Measurements from ENCODE around the gene XXYLT1.
"Not testable (repeated sequence)": the region's sequence is repeated elsewhere in the genome, so short reads cannot be mapped to it uniquely, and the experiment has no call there.

XXYLT1 gene

DNA sequence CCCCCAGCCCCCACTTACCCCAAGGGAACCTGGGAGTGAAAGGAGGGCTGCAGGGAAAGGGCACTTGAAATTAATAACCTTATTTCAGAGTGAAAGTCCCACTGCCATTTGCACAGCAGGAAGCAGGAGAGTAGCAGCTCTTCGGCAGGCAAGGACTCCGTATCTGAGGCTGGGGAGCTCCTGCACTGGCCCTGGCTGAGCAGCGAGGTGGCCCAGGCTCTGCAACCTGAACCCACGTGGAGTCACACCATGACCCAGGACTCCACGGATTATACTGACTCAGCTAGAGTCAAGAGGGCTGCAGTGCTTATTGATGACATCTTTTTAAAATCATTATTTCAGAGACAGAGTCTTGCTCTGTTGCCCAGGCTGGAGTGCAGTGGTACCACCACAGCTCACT is 214.5 kb downstream of the XXYLT1 start:
- H3F3A ChIP-seq (ENCODE audit: insufficient read depth), result no peaks in the 10 kb centered on the region
- TF ChIP-seq, protein P1, sequence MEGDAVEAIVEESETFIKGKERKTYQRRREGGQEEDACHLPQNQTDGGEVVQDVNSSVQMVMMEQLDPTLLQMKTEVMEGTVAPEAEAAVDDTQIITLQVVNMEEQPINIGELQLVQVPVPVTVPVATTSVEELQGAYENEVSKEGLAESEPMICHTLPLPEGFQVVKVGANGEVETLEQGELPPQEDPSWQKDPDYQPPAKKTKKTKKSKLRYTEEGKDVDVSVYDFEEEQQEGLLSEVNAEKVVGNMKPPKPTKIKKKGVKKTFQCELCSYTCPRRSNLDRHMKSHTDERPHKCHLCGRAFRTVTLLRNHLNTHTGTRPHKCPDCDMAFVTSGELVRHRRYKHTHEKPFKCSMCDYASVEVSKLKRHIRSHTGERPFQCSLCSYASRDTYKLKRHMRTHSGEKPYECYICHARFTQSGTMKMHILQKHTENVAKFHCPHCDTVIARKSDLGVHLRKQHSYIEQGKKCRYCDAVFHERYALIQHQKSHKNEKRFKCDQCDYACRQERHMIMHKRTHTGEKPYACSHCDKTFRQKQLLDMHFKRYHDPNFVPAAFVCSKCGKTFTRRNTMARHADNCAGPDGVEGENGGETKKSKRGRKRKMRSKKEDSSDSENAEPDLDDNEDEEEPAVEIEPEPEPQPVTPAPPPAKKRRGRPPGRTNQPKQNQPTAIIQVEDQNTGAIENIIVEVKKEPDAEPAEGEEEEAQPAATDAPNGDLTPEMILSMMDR (IDR thresholded peaks at IDR 0.05; ENCODE audit: insufficient read depth, low read length, poor library complexity, severe bottlenecking), result no peak
- no peak for TF ChIP-seq EZH2phosphoT487 (conservative IDR thresholded peaks at IDR 0.05; ENCODE audit: low read length)
- no peaks in the 10 kb centered on the region for H4K20me1 ChIP-seq (ENCODE audit: low read depth, low read length)
- H3K9me3 ChIP-seq (ENCODE audit: insufficient read depth, low read length), result no peaks in the 10 kb centered on the region
- no peaks in the 10 kb centered on the region for H3K27me3 ChIP-seq (ENCODE audit: low read length)
- no peak overlapping the region for H3K4me3 ChIP-seq (ENCODE audit: insufficient read depth, low read length, poor library complexity, severe bottlenecking)
- H3K27ac ChIP-seq (ENCODE audit: low read depth, low read length), result no peak overlapping the region
- no peaks in the 10 kb centered on the region for H3K9me2 ChIP-seq (replicated peaks; ENCODE audit: insufficient read depth, low read length)
- no peak overlapping the region for H3K4me2 ChIP-seq (ENCODE audit: low read depth, low read length, poor library complexity, severe bottlenecking)
- no peak overlapping the region for H2AFZ ChIP-seq (ENCODE audit: low read depth, low read length, severe bottlenecking)
- no peaks in the 10 kb centered on the region for H3K36me3 ChIP-seq (ENCODE audit: low read length)
- H3K9ac ChIP-seq (ENCODE audit: low read length), result no peak overlapping the region
- H3K79me2 ChIP-seq (ENCODE audit: insufficient read depth, low read length), result no peaks in the 10 kb centered on the region

- no peak for TF ChIP-seq EZH2phosphoT487 (conservative IDR thresholded peaks at IDR 0.05; ENCODE audit: low read length)
- TF ChIP-seq, protein P1 (IDR thresholded peaks at IDR 0.05; ENCODE audit: insufficient read depth, low read length, poor library complexity, severe bottlenecking), result no peak
- Histone ChIP-seq H4K20me1 (ENCODE audit: low read depth, low read length) (no peaks in the 10 kb centered on the region), H3K9me3 (ENCODE audit: insufficient read depth, low read length) (no peaks in the 10 kb centered on the region), H3K9ac (ENCODE audit: low read length) (no peak overlapping the region), H3K36me3 (ENCODE audit: low read length) (no peaks in the 10 kb centered on the region), H3K27ac (ENCODE audit: low read depth, low read length) (no peak overlapping the region), H3K4me3 (ENCODE audit: insufficient read depth, low read length, poor library complexity, severe bottlenecking) (no peak overlapping the region), H3K27me3 (ENCODE audit: low read length) (no peaks in the 10 kb centered on the region; the same call in 1 of the 2 replicates), H3K9me2 (replicated peaks; ENCODE audit: insufficient read depth, low read length) (no peaks in the 10 kb centered on the region), H3K79me2 (ENCODE audit: insufficient read depth, low read length) (no peaks in the 10 kb centered on the region), H3K4me2 (ENCODE audit: low read depth, low read length, poor library complexity, severe bottlenecking) (no peak overlapping the region), H2AFZ (ENCODE audit: low read depth, low read length, severe bottlenecking) (no peak overlapping the region), H3F3A (ENCODE audit: insufficient read depth) (no peaks in the 10 kb centered on the region)
Observed at GRCh38 chr3:195054311-195054710, 216.6 kb downstream of the XXYLT1 start.

GRCh38 chr3:195052939-195053338 is 218.0 kb downstream of the XXYLT1 start:
- no peaks in the 10 kb centered on the region for H3F3A ChIP-seq (ENCODE audit: insufficient read depth)
- H3K27ac ChIP-seq (ENCODE audit: low read depth, low read length), result no peak overlapping the region
- TF ChIP-seq EZH2phosphoT487 (conservative IDR thresholded peaks at IDR 0.05; ENCODE audit: low read length), result no peak
- TF ChIP-seq, protein P1 (IDR thresholded peaks at IDR 0.05; ENCODE audit: insufficient read depth, low read length, poor library complexity, severe bottlenecking), result no peak
- H3K4me3 ChIP-seq (ENCODE audit: insufficient read depth, low read length, poor library complexity, severe bottlenecking), result no peak overlapping the region
- no peaks in the 10 kb centered on the region for H3K79me2 ChIP-seq (ENCODE audit: insufficient read depth, low read length)
- no peaks in the 10 kb centered on the region for H4K20me1 ChIP-seq (ENCODE audit: low read depth, low read length)
- no peaks in the 10 kb centered on the region for H3K9me3 ChIP-seq (ENCODE audit: insufficient read depth, low read length)
- H3K27me3 ChIP-seq (ENCODE audit: low read length), result no peaks in the 10 kb centered on the region; the same call in 1 of the 2 replicates
- no peaks in the 10 kb centered on the region for H3K36me3 ChIP-seq (ENCODE audit: low read length)
- H3K9ac ChIP-seq (ENCODE audit: low read length), result no peak overlapping the region
- no peak overlapping the region for H3K4me2 ChIP-seq (ENCODE audit: low read depth, low read length, poor library complexity, severe bottlenecking)
- H3K9me2 ChIP-seq (replicated peaks; ENCODE audit: insufficient read depth, low read length), result no peaks in the 10 kb centered on the region
- H2AFZ ChIP-seq (ENCODE audit: low read depth, low read length, severe bottlenecking), result no peak overlapping the region

- H3K27me3 ChIP-seq (ENCODE audit: low read length); H3K9me2 ChIP-seq (replicated peaks; ENCODE audit: insufficient read depth, low read length); H3K4me3 ChIP-seq (ENCODE audit: insufficient read depth, low read length, poor library complexity, severe bottlenecking); H3K4me2 ChIP-seq (ENCODE audit: low read depth, low read length, poor library complexity, severe bottlenecking); H3K79me2 ChIP-seq (ENCODE audit: insufficient read depth, low read length); H2AFZ ChIP-seq (ENCODE audit: low read depth, low read length, severe bottlenecking); H3K36me3 ChIP-seq (ENCODE audit: low read length); H3K27ac ChIP-seq (ENCODE audit: low read depth, low read length); H3K9ac ChIP-seq (ENCODE audit: low read length); H3K9me3 ChIP-seq (ENCODE audit: insufficient read depth, low read length); H4K20me1 ChIP-seq (ENCODE audit: low read depth, low read length); H3F3A ChIP-seq (ENCODE audit: insufficient read depth): not testable (repeated sequence)
Observed at GRCh38 chr3:195050296-195050695, 220.7 kb downstream of the XXYLT1 start.

All from SU-DHL-6 (cell line).